ENCODE data around the gene DNAH8. TPM values are rescaled to one million over a fixed set of nuclear protein-coding genes. Genes with fewer than 3 reads are reported as not detected.
A peak's percentile ranks its signal among the peaks of the same experiment; 100 is the strongest.

The DNAH8 gene
- total RNA-seq, 1 donor from 2014 or later = 0.05 TPM

DNA sequence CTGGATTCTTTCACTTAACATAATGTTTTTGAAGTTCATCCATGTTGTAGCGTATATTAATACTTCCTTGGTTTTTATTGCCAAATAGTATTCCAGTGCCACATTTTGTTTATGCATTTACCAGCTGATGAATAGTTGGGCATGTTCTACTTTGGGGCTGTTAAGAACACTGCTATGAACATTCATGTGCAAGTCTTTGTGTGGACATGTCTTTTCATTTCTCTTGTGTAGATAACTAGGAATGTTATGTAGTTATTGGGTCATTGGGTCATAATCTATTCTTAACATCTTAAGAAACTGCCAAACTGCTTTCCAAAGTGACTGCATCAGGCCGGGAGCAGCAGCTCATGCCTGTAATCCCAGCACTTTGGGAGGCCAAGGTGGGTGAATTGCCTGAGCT is 289.7 kb downstream of the DNAH8 start:
- no peak for DNase-seq (ENCODE audit: low read depth)

DNA sequence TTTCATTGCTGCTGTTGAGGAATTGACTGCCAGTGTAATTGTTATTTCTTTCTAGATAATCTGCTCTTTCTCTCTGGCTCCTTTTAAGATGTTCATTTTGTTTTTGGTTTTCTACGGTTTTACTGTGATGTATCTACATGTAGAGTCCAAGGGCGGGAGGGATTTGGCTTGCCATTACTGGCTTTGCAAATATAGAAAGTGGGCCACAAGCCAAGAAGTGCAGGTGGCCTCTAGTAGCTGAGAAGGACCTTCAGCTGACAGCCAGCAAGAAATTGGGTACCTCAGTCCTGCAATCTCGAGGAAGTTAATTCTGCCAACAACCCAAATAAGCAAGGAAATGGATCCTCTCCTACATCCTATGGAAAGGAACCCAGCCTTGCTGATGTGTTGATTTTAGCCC is 290.7 kb downstream of the DNAH8 start:
- DNase-seq (ENCODE audit: low read depth) = peak; percentile 5

DNA sequence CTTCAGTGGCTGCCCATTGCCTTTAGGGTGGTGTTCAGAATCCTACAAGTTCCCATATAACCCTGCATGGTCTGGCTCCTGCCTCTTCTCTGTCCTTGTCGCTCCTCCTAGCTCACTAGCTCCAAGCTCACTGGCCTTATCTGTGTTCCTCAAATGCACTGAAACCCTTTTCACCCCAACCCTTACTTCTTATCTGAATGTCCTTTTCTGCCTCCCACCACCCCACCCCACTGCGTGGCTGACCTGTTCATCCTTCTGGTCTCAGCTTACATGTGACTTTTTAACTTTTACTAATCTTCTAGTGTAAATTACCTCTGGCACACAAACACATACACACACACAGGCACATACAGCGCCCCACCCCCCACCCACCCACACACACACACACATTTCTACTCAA is 292.5 kb downstream of the DNAH8 start:
- no peak for DNase-seq (ENCODE audit: low read depth)

DNA sequence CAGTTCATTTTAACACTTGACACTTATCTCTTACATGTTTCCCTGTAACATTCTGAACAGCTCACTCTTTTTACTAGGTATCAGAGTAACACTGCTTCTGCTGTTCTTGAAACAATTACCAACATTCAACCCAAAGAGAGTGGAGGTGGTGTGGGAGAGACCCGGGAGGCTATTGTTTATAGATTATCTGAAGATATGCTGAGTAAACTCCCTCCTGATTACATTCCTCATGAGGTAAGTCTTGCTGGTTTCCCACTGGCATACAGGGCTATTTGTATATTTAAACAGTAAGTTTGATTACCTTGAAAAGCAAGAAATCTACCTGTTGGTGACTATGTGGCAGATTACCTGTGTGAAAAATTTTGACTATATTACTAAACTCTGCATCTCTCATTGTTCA is 293.6 kb downstream of the DNAH8 start:
- no peak for DNase-seq (ENCODE audit: low read depth)

DNA sequence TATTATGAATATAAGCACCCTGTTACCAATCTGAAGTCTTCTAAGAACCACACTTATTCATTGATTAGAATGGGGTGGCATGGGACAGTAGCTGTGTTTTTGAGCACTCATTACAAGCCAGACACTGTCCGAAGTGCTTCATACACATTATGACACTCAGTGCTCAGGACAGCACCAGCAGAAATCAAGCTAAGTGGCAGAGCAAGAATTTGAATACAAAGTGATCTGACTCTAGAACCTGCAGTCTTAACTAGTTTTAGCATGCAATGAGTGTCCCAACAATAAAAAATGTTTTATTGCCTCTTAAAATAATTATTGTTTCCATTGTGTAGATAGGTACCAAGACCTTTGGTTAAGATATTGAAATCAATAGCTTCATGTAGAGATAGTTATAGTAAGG is 294.4 kb downstream of the DNAH8 start:
- DNase-seq (ENCODE audit: low read depth) = no peak

DNA sequence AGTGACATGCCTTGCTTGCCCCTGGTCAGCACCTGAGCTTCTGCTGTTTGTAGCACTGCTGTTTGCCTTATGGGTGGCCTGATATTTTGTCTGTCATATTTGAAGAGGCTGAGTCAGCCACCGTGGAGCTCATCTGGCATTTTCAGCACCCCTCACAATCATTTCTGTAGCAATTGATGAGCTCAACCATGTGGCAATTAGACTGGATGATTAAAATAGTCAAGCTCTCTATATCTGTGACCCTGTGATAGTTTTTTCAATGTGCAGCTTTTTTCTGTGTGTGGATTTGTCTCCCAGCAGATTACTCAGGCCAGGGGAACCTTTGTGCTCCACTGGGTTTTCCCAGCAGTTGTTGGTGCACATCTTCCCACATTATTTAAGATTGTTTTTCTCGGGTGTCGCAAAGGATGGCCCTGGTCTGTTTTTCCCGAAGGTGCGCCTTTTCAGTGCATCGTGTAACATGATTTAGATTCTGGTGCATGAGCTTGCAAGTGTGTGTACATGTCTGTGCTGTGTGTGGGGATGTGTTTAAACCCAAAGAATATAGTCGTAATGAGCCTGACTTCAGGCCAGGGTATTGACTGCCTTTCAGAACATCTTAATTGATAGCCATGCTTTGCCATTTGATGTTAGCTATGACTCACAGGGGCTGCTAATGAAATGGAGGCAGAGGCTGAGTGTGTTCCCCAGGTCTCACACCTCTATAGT is 301.9 kb downstream of the DNAH8 start:
- DNase-seq (ENCODE audit: low read depth) = no peak

DNA sequence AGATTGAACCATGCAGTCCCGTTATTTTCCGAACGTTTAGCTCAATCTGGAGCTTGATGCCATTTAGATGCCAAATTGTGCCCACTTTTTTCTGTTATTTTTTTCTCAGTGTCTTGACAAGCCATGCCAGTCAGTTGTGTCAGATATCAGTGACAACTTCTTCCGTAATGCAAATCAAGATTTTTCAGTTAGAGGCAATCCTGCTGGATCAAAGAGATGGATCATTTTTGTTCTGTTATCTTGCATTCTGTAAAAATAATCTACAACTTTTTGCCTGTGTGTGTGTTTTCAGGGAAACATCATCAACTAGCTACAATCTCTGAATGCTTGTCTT is 302.4 kb downstream of the DNAH8 start:
- no peak for DNase-seq (ENCODE audit: low read depth)

DNA sequence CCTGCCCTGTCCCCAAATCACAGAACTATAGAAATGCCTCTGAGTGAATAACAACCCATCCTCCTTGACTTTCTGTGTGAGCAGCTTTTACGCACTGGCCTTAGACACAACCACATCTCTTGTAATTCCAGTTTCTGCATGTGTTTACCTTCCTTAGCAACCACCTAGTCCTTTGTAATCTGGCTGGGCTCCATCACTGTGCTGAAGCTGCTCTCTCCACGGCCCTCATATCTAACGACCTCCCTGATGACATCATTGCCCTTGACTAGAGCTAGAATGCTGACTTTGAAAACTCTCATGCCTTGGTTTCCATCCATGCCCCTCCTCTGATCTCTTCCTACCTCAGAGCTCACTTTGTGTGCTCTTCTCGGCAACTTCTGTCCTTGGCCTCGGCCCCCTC is 303.0 kb downstream of the DNAH8 start:
- DNase-seq (ENCODE audit: low read depth) = no peak

DNA sequence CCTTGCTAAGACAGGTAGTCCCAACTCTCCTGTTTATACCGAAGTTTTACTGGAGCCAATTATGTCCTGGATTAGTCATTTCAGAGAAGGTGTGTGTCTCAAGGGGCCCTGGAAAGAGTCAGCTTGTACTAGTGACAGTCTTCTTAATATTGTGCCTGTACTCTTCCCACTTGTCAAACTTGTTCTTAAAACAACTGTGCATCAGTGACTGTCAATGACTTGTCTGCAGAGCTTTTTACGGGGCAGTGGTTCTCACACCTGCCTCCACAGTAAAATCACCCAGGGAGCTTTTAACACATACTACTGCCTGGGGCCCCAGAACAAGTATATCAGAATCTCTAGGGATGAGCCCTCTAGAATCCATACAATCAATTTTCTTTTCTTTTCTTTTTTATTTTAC is 305.0 kb downstream of the DNAH8 start:
- no peak for DNase-seq (ENCODE audit: low read depth)

DNA sequence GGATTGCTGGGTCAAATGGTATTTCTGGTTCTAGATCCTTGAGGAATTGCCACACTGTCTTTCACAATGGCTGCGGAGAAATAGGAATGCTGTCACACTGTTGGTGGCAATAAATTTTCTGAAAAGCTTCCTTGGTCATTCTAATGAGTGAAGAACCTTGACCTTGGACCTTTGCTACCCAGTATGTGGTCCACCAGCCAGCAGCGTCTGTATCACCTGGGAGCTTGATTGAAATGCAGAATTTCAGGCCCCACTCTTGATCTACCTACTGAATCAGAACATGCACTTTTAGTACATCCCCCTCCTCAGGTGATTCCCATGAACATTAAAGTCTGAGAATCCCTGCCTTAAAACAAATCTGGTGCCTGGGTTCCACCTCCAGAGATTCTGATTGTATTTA is 305.9 kb downstream of the DNAH8 start:
- no peak for DNase-seq (ENCODE audit: low read depth)

DNA sequence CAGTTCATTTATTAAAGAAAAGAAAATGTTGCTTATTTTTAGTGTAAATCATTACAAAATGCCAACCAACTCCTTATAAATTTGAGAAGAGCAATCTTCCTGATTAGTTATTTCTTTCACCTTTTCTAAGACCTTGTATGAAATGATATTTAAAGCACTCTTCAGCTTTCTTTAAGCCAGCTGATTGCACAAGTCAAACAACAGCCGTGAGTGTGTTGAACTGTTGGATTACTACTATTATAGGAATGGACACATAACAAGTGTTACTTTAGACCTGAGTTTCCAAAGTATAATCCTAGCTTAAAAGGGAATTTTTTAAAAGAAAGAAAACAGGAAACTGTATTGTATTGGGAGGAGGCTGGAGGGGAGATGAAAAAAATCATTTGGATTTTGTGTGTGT is 306.7 kb downstream of the DNAH8 start:
- no peak for DNase-seq (ENCODE audit: low read depth)

DNA sequence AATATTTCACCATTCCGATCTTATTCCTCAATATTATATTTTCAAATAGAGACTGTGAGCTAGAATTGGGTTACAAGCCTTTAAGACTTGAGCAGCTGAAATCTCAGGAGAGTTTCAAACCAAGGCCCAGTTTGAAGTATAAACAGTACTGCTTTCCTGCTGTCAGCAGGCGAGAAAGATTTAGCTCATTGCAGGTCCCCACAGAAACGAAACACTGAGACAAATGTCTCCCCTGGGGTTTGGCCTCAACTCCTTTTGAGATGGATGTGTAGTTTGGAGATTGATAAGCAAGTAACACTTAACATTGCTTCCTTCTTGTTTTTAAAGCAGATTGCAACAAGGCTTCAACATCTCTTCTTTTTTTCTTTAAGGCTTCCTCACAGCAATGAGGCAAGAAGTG is 311.1 kb downstream of the DNAH8 start:
- no peak for DNase-seq (ENCODE audit: low read depth)

DNA sequence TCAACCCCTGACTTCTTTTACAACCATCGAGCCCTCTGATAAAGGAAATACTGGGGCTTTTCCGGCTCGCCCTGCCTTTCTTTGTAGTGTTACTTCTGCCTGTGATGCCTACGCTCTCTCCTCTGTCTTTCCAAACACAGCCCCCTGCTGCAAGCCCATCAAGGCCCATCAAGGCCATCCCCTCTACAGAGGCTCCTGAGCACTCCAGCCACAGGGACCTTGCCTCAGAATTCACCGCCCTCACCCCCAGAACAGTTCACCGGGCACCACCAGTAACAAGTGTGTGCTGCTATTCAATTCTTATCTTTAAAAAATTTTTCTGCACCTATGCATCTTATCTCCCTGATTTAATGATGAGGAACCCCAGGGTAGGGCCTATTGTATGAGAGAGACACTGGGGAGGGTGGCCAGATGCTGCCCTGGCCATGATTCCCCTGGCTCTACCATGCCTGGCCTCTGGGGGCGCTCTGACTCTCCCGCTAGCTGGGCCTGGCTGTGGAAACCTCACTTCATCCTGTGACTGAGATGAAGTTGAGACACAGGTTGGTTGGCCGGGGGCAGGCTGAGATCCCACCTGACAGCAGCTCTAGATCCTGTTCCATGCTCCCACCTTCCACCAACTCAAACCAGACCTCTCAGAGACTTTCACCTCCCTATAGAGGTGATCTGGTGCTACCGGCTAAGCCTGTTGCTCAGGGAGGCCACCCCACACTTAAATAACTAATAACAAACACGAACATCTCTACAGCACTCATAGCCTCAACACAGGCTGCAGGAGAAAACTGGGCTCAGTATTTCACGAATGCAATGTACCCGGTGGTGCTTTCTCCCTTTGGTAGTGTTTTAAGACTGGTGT is 314.3 kb downstream of the DNAH8 start:
- DNase-seq (ENCODE audit: low read depth) = peak; percentile 9

DNA sequence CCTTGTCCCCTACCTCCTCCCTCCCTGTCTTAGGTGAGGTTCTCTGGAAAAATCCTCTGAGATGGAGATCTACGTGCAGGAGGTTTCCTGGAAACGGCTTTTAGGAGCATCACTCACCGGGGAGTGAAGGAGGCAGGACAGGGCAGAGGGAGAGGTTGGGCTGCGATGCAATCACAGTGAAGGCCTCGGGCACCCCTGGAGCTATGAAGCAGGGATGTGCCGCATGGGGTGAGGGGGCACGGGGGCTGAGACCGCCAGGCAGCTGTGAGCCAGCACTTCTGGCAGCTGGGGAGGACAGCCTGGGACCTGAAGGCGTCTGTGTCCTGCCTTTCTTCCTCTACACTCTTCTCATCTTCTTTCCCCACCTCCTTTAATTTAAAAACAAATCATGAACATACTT is 320.6 kb downstream of the DNAH8 start:
- DNase-seq (ENCODE audit: low read depth) = no peak

DNA sequence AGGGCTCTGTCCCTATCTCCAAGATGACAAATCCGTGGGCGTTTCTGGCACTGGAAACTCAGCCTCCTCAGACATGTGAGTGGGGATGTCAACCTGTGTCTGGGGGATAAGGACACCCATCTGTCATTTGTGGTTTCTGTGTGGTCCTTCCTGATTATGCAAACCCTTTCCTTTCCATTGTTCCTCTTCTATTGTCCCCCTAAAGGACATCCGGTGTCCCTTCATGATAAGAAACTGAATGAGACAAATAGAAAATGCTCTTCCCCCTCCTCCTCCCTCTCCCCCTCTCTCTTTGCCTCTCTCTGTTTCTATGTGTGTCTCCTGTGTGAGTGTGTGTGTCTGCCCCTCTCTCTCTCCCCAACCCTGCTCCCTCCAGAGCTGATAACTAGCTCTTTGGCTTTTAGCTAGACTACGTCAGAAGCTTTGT is 322.0 kb downstream of the DNAH8 start:
- no peak for DNase-seq (ENCODE audit: low read depth)

DNA sequence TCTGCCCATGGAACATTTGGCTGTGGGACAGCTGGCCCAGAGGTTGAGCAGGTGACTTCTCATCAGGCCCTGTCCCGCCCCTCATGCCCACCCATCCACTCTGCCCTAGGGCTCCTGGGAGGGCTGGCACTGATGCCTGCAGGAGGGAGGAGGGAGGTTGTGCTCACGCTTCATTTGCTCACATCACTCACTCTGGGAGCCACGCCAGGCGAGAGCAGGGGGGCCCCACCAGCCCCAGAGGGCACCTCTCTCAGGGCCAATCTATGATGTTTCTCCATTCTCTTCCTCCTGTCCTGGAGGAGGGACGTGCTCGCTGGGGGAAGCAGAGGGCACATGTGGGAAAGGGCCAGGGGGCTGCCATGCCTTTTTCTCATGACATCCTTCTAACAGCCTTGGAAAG is 322.6 kb downstream of the DNAH8 start:
- DNase-seq (ENCODE audit: low read depth) = no peak

DNA sequence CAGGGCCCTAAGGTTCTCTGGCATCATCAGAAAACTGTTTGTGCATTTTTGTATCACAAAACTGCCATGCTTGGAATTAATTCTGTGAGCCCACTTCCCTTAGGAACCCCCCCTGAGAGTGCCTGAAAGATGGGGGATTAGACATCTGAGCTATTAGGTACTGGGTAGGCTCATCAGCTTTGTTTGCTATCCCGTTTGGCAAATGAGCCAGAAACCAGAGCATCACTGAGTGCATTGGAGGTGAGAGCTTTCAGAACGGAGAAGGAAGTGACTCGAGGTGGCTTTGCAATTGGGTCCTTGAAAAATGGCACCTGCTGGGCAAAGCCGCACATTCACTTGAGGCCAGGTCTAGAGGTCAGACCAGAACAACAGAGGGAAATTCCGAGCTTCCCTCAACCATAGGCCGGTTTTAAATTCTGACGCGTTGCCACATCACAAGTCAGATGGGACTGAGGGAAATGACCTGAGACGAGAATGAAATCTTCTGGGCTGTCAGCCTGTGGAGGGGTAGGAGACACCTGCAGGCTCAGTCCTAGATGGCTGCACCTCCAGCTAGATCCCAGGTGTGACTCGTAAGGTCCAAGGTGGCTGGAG is 325.1 kb downstream of the DNAH8 start:
- no peak for DNase-seq (ENCODE audit: low read depth)

DNA sequence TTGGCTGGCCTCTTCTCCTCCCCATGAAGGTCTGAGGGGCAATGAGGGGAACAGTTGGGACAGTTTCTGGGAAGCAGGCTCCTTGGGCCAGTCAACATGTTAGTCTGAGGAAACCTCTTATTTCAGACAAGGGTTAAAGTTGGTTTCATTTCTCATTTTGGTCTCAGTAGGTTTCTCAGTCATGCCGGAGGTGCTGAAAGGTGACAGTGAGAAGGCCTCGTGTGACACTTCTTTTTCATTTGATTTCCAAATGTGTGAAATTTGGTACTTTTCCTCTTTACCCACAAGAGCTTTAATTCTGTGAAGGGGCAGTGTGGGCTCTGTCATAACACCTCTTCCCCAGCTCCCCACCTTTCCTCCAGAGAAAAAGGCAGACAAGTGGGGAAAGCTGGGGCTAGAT is 326.0 kb downstream of the DNAH8 start:
- no peak for DNase-seq (ENCODE audit: low read depth)

DNA sequence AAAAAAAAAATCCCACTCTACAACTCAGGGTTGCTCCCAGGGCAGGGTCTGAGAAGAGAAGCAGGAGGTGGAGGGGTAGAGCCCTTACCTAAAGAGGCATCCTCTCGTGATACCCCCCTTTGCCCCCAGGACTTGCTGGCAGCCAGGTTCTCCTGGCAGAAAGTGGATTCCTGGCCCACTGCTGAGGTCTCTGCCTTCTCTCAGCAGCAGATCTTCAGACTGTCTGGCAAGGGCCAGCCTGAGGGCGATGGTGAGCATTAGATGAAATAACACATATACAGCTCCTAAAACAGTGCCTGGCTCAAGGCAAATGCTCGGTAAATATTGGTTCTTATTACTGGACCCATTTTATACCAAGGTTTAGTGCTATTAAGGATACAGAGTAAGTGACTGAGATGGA is 328.7 kb downstream of the DNAH8 start:
- no peak for DNase-seq (ENCODE audit: low read depth)

DNA sequence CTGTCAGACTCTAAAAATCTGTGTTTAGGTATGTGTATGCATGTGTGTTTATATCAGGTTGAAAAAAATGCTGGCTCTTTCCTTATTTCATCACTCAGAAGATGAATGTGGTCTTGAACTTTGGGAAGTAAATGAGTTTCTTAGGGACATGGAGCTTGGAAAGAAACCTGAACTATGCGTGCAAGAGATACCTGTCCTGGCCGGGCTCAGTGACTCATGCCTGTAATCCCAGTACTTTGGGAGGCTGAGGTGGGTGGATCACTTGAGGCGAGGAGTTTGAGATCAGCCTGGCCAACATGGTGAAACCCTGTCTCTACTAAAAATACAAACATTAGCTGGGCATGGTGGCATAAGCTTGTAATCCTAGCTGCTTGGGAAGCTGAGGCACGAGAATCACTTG is 329.1 kb downstream of the DNAH8 start:
- no peak for DNase-seq (ENCODE audit: low read depth)

DNA sequence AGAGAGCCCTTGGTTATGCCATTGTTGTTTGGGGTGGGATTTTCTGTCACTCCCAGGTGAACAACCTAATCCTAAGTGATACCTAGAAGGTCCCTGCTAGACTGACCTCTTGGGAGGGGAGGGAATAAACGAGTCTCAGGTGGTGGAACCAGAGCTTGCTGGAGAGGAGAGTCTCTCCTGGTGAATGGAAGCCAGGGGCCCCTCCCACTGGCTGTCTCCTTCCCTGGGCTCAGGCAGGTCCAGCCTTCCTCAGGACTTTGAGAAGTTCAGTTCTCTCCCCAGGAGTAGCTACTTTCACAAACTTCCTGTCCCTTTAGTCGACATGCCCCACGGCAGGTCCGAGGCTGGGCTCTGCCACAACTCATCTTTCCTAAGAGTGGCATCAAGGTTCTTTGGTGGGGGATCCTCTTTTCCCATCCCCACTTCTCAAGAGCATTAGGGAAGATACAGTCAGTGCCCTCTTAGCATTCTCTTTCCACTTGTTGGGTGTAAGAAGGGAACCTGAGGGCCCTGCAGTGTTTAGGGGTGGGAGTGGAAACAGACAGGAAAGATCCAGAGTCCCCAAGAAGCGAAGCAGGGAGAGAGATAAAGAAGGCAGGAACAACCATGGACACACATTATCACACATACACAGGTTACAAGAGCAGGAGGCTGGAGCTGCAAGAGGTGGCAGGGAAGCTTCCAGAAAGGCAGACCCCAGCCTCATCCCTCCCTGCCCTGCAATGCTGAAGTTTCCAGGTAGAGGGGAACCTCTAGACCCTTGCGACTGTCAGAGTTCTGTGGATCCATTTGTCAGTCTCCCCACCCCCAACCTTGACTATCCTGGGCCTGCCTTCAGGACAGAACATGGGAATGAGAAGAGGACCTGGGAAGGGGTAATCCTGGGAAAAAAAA is 332.6 kb downstream of the DNAH8 start:
- DNase-seq (ENCODE audit: low read depth) = no peak
